H9 (cell line): ENCODE measurements around the gene SNAPC5. TPM values are rescaled to one million over a fixed set of nuclear protein-coding genes. Genes with fewer than 3 reads are reported as not detected.
A peak's percentile ranks its signal among the peaks of the same experiment; 100 is the strongest.

Experiments
- DNase-seq: peaks from one replicate; pipeline ENCODE4 v3.0.0-alpha.2; 2017
- H2AFZ ChIP-seq: one replicate; pipeline ENCODE4 v1.6.1; 2013; ENCODE audit warnings: mild to moderate bottlenecking, low read length, control low read depth, moderate library complexity
- H2AK5ac ChIP-seq: 2 replicates; pipeline ENCODE4 v1.6.1; 2013; ENCODE audit warnings: low read length, control low read depth, mixed read lengths; ENCODE audit not compliant: insufficient read length
- H2BK120ac ChIP-seq: one replicate; pipeline ENCODE4 v1.6.1; 2013; ENCODE audit warnings: low read depth, mild to moderate bottlenecking, low read length, control low read depth, inconsistent platforms; ENCODE audit not compliant: poor library complexity, severe bottlenecking
- H2BK12ac ChIP-seq: 2 replicates; pipeline ENCODE4 v1.6.1; 2013; ENCODE audit warnings: low read length, control low read depth, mixed read lengths, low read depth; ENCODE audit not compliant: insufficient read length
- H2BK15ac ChIP-seq: 2 replicates; pipeline ENCODE4 v1.6.1; 2013; ENCODE audit warnings: low read depth, low read length, control low read depth
- H2BK20ac ChIP-seq: one replicate; pipeline ENCODE4 v1.6.1; 2013; ENCODE audit warnings: low read depth, mild to moderate bottlenecking, low read length, control low read depth, inconsistent platforms; ENCODE audit not compliant: poor library complexity, severe bottlenecking
- H2BK5ac ChIP-seq: 2 replicates; pipeline ENCODE4 v1.6.1; 2013; ENCODE audit warnings: low read length, control low read depth, mixed read lengths; ENCODE audit not compliant: insufficient read length
- H3K14ac ChIP-seq: 2 replicates; pipeline ENCODE4 v1.6.1; 2013; ENCODE audit warnings: low read length, control low read depth; ENCODE audit not compliant: insufficient read depth
- H3K18ac ChIP-seq: 2 replicates; pipeline ENCODE4 v1.6.1; 2013; ENCODE audit warnings: low read depth, mild to moderate bottlenecking, mixed read lengths, low read length, control low read depth; ENCODE audit not compliant: insufficient read length
- H3K23ac ChIP-seq: 2 replicates; pipeline ENCODE4 v1.6.1; 2013; ENCODE audit warnings: low read length, control low read depth, mixed read lengths, low read depth; ENCODE audit not compliant: insufficient read length
- H3K23me2 ChIP-seq: 2 replicates; pipeline ENCODE4 v1.6.1; 2013; ENCODE audit warnings: low read depth, mild to moderate bottlenecking, mixed read lengths, low read length, control low read depth; ENCODE audit not compliant: insufficient read length, poor library complexity, severe bottlenecking
- H3K27ac ChIP-seq: 2 replicates; pipeline ENCODE4 v1.5.1; 2013; ENCODE audit warnings: low read length, control low read depth, mixed read lengths, low read depth; ENCODE audit not compliant: insufficient read length
- H3K27me3 ChIP-seq: 2 replicates; pipeline ENCODE4 v1.6.1; 2013; ENCODE audit warnings: low read length, control low read depth, inconsistent platforms; ENCODE audit not compliant: insufficient read depth
- H3K4ac ChIP-seq: 2 replicates; pipeline ENCODE4 v1.6.1; 2013; ENCODE audit warnings: low read depth, mild to moderate bottlenecking, control low read depth, inconsistent platforms, low read length, moderate library complexity
- H3K4me1 ChIP-seq: 2 replicates; pipeline ENCODE4 v1.6.1; 2013; ENCODE audit warnings: low read length, control low read depth, inconsistent platforms; ENCODE audit not compliant: insufficient read depth
- H3K4me2 ChIP-seq: 2 replicates; pipeline ENCODE4 v1.6.1; 2013; ENCODE audit warnings: low read length, control low read depth, mixed read lengths; ENCODE audit not compliant: insufficient read length, insufficient read depth
- H3K56ac ChIP-seq: 2 replicates; pipeline ENCODE4 v1.6.1; 2013; ENCODE audit warnings: low read depth, mild to moderate bottlenecking, mixed read lengths, low read length, control low read depth; ENCODE audit not compliant: insufficient read length
- H3K79me1 ChIP-seq: 2 replicates; pipeline ENCODE4 v1.6.1; 2013; ENCODE audit warnings: low read depth, mild to moderate bottlenecking, moderate library complexity, low read length, control low read depth, inconsistent platforms; ENCODE audit not compliant: insufficient read depth, poor library complexity, severe bottlenecking
- H3K79me2 ChIP-seq: 2 replicates; pipeline ENCODE4 v1.6.1; 2013; ENCODE audit warnings: low read length, control low read depth, inconsistent platforms; ENCODE audit not compliant: insufficient read depth
- H3K9ac ChIP-seq: 2 replicates; pipeline ENCODE4 v1.6.1; 2013; ENCODE audit warnings: low read length, control low read depth, mixed read lengths; ENCODE audit not compliant: insufficient read length; ENCODE audit errors: extremely low read depth
- H3K9me3 ChIP-seq: one replicate; pipeline ENCODE4 v1.6.1; 2013; ENCODE audit warnings: low read depth, low read length, inconsistent platforms; ENCODE audit not compliant: control insufficient read depth
- H3T11ph ChIP-seq: one replicate; pipeline ENCODE4 v1.6.1; 2013; ENCODE audit warnings: mild to moderate bottlenecking, low read length, control low read depth, inconsistent platforms
- H4K20me1 ChIP-seq: one replicate; pipeline ENCODE4 v1.6.1; 2013; ENCODE audit not compliant: control insufficient read depth, insufficient read length, insufficient read depth
- H4K5ac ChIP-seq: 2 replicates; pipeline ENCODE4 v1.6.1; 2013; ENCODE audit warnings: low read depth, mild to moderate bottlenecking, mixed read lengths, low read length, control low read depth; ENCODE audit not compliant: insufficient read length
- H4K8ac ChIP-seq: replicated peaks from 2 replicates; pipeline ENCODE4 v1.6.1; 2013; ENCODE audit warnings: low read length, control low read depth, mixed read lengths, low read depth; ENCODE audit not compliant: insufficient read length
- H4K91ac ChIP-seq: 2 replicates; pipeline ENCODE4 v1.6.1; 2013; ENCODE audit warnings: low read depth, mild to moderate bottlenecking, moderate library complexity, mixed read lengths, low read length, control low read depth; ENCODE audit not compliant: insufficient read length
- H3K27ac Mint-ChIP-seq, 3 experiments: 2 replicates in 2 of 3; 3 replicates in 1 of 3; pipeline ENCODE4 v1.8.0; 2020 to 2021; ENCODE audit warnings: mixed read lengths in 3 of 3, mild to moderate bottlenecking in 1 of 3, moderate library complexity in 1 of 3
- H3K27me3 Mint-ChIP-seq: 2 replicates; pipeline ENCODE4 v1.8.0; 2021; ENCODE audit warnings: low read depth, mild to moderate bottlenecking, moderate library complexity, mixed read lengths
- H3K36me3 Mint-ChIP-seq, 3 experiments: 2 replicates in 2 of 3; 3 replicates in 1 of 3; pipeline ENCODE4 v1.8.0; 2020 to 2021; ENCODE audit warnings: low read depth in 3 of 3, mixed read lengths in 3 of 3; ENCODE audit not compliant: insufficient read depth in 1 of 3
- H3K4me1 Mint-ChIP-seq, 2 experiments: 2 replicates each; pipeline ENCODE4 v1.8.0; 2020; ENCODE audit warnings: mixed read lengths in 2 of 2
- H3K4me3 Mint-ChIP-seq, 2 experiments: 2 replicates in 1 of 2; 3 replicates in 1 of 2; pipeline ENCODE4 v1.8.0; 2020 to 2021; ENCODE audit warnings: mild to moderate bottlenecking in 2 of 2, mixed read lengths in 2 of 2, moderate library complexity in 1 of 2
- H3K9me3 Mint-ChIP-seq, 2 experiments: 2 replicates in 1 of 2; 3 replicates in 1 of 2; pipeline ENCODE4 v1.8.0; 2020; ENCODE audit warnings: mild to moderate bottlenecking in 2 of 2, mixed read lengths in 2 of 2, moderate library complexity in 1 of 2
- CTCF ChIP-seq: fragments of 200-600 bp; sonication (generic); conservative IDR thresholded peaks from 3 replicates; pipeline ENCODE4 v1.8.0; 2021; ENCODE audit warnings: antibody characterized with exemption, mild to moderate bottlenecking
- WGBS: extraction: QIAGEN DNeasy Blood & Tissue Kit; methylation state at CpG from one replicate; pipeline ENCODE4 v1.1.7; 2013; ENCODE audit warnings: missing lambda C conversion rate, low lambda C conversion rate, mixed read lengths; ENCODE audit not compliant: insufficient read length; ENCODE audit errors: extremely low coverage; 5-methylcytosine and 5-hydroxymethylcytosine counted together
- total RNA-seq: library from RNA; stranded (reverse); gene quantifications from 2 replicates; pipeline ENCODE4 v1.2.1, GENCODE V29; 2021

SNAPC5 gene
- total RNA-seq, 1 experiment from 2014 or later = 28.9 TPM

GRCh38 chr15:66491846-66492245, 5.7 kb downstream of the SNAPC5 start:
- H4K5ac ChIP-seq = no peak overlapping the region
- H2BK15ac ChIP-seq = no peak overlapping the region
- no peaks in the 10 kb centered on the region for H3K27me3 ChIP-seq
- H2BK12ac ChIP-seq = no peak overlapping the region
- H4K20me1 ChIP-seq = no peaks in the 10 kb centered on the region
- no peak overlapping the region for H4K8ac ChIP-seq
- Mint-ChIP-seq H3K4me3 (no peak overlapping the region), H3K27ac (peak overlapping the region in 1 of 3 experiments; percentile 20; a peak in 1 of 7 replicates), H3K36me3 (peaks cover 17 to 89% (median 79%) of the 10 kb centered on the region in 3 experiments; a peak in 6 of 7 replicates), H3K4me1 (peaks cover 4% of the 10 kb centered on the region in 2 experiments; a peak in 3 of 4 replicates), H3K9me3 (no peaks in the 10 kb centered on the region; a peak in 1 of 5 replicates), H3K27me3 (no peaks in the 10 kb centered on the region)
- no peak overlapping the region for H2AK5ac ChIP-seq
- no peak overlapping the region for H2AFZ ChIP-seq
- no peak overlapping the region for H4K91ac ChIP-seq
- no peak overlapping the region for H3K4ac ChIP-seq
- no peak overlapping the region for H3K18ac ChIP-seq
- no CpG with 5 or more reads among the region's 3 CpGs for WGBS
- no peak overlapping the region for H3K9ac ChIP-seq
- H3K23ac ChIP-seq = no peak overlapping the region
- no peak for DNase-seq
- H2BK5ac ChIP-seq = no peak overlapping the region
- H3K4me1 ChIP-seq = no peaks in the 10 kb centered on the region
- no peaks in the 10 kb centered on the region for H3K23me2 ChIP-seq
- H3K27ac ChIP-seq = no peak overlapping the region
- no peaks in the 10 kb centered on the region for H3K9me3 ChIP-seq
- no peaks in the 10 kb centered on the region for H3K79me2 ChIP-seq
- TF ChIP-seq CTCF = no peak
- no peak overlapping the region for H3K56ac ChIP-seq
- H3K14ac ChIP-seq = no peak overlapping the region
- H2BK20ac ChIP-seq = no peak overlapping the region
- no peak overlapping the region for H3K4me2 ChIP-seq
- H3K79me1 ChIP-seq = no peaks in the 10 kb centered on the region
- H2BK120ac ChIP-seq = no peak overlapping the region
- no peak overlapping the region for H3T11ph ChIP-seq
